CD14-positive monocyte (primary cell): ENCODE measurements around the gene ATM. TPM values are rescaled to one million over a fixed set of nuclear protein-coding genes. Genes with fewer than 3 reads are reported as not detected.

ENCODE experiments used
- DNase-seq, 3 donors: peaks; one replicate each; pipeline ENCODE4 v3.0.0-alpha.2; 2011 to 2022
- H2AFZ ChIP-seq: 2 replicates; pipeline ENCODE4 v1.6.0; 2012; ENCODE audit warnings: mild to moderate bottlenecking, low read depth, low read length, inconsistent platforms; ENCODE audit not compliant: insufficient read depth, poor library complexity, severe bottlenecking
- H3K27ac ChIP-seq, 2 donors: 1 replicate in 1 of 2; 2 replicates in 1 of 2; pipeline ENCODE4 v1.5.1; 2012 to 2013; ENCODE audit warnings: low read length in 2 of 2, control low read depth in 1 of 2, inconsistent platforms in 1 of 2, low read depth in 1 of 2, mild to moderate bottlenecking in 1 of 2
- H3K27me3 ChIP-seq, 2 donors: one replicate each; pipeline versions ENCODE4 v1.6.0 to v1.6.1; 2011 to 2013; ENCODE audit warnings: low read length in 2 of 2; ENCODE audit not compliant: control insufficient read depth in 2 of 2, insufficient read depth in 2 of 2
- H3K36me3 ChIP-seq, 2 donors: replicated peaks in 1 of 2; 1 replicate in 1 of 2; 2 replicates in 1 of 2; pipeline versions ENCODE4 v1.5.1 to v1.6.1; 2012 to 2013; ENCODE audit warnings: low read length in 2 of 2, control low read depth in 1 of 2, inconsistent platforms in 1 of 2, mild to moderate bottlenecking in 1 of 2; ENCODE audit not compliant: insufficient read depth in 2 of 2, control insufficient read depth in 1 of 2
- H3K4me1 ChIP-seq, 2 donors: 1 replicate in 1 of 2; 2 replicates in 1 of 2; pipeline versions ENCODE4 v1.5.1 to v1.6.1; 2012 to 2013; ENCODE audit warnings: low read length in 2 of 2, control low read depth in 1 of 2, inconsistent platforms in 1 of 2, mild to moderate bottlenecking in 1 of 2, moderate library complexity in 1 of 2; ENCODE audit not compliant: insufficient read depth in 2 of 2, control insufficient read depth in 1 of 2
- H3K4me2 ChIP-seq: replicated peaks from 2 replicates; pipeline ENCODE3; 2012; ENCODE audit warnings: low read length, moderate library complexity, mild to moderate bottlenecking; ENCODE audit not compliant: poor library complexity, severe bottlenecking; ENCODE audit errors: extremely low read depth
- H3K4me3 ChIP-seq, 3 experiments: fragments of 200-600 bp in 1 of 3; sonication (generic) in 1 of 3; replicated peaks in 1 of 3; 1 replicate in 2 of 3; 2 replicates in 1 of 3; pipeline ENCODE4 v1.5.1; 2011 to 2013; ENCODE audit warnings: low read length in 3 of 3, mild to moderate bottlenecking in 3 of 3, control low read depth in 2 of 3, low read depth in 2 of 3, inconsistent platforms in 1 of 3, moderate library complexity in 1 of 3
- H3K79me2 ChIP-seq: 2 replicates; pipeline ENCODE4 v1.6.0; 2012; ENCODE audit warnings: mild to moderate bottlenecking, control low read depth, inconsistent platforms, low read length, moderate library complexity; ENCODE audit not compliant: insufficient read depth
- H3K9ac ChIP-seq: 2 replicates; pipeline ENCODE4 v1.6.0; 2017; ENCODE audit warnings: low read length, mild to moderate bottlenecking; ENCODE audit not compliant: insufficient read depth, poor library complexity, severe bottlenecking
- H3K9me3 ChIP-seq, 2 donors: replicated peaks in 1 of 2; 1 replicate in 1 of 2; 2 replicates in 1 of 2; pipeline versions ENCODE4 v1.5.1 to v1.6.1; 2012 to 2013; ENCODE audit warnings: low read length in 2 of 2, control low read depth in 1 of 2; ENCODE audit not compliant: control insufficient read depth in 1 of 2, insufficient read depth in 1 of 2
- H4K20me1 ChIP-seq: 2 replicates; pipeline ENCODE4 v1.6.0; 2012; ENCODE audit warnings: mild to moderate bottlenecking, low read length, control low read depth, moderate library complexity; ENCODE audit not compliant: insufficient read depth
- H3K27ac Mint-ChIP-seq, 7 donors: one replicate each; pipeline ENCODE4 v1.8.0; 2020; ENCODE audit warnings: mild to moderate bottlenecking in 7 of 7, mixed read lengths in 7 of 7, moderate library complexity in 6 of 7, inconsistent platforms in 2 of 7
- H3K27me3 Mint-ChIP-seq, 3 donors: one replicate each; pipeline ENCODE4 v1.8.0; 2021 to 2022; ENCODE audit warnings: low read depth in 3 of 3, mild to moderate bottlenecking in 3 of 3, mixed read lengths in 3 of 3, moderate library complexity in 3 of 3, inconsistent platforms in 1 of 3
- H3K36me3 Mint-ChIP-seq, 2 donors: one replicate each; pipeline ENCODE4 v1.8.0; 2020; ENCODE audit warnings: mixed read lengths in 2 of 2, inconsistent platforms in 1 of 2, mild to moderate bottlenecking in 1 of 2
- H3K4me1 Mint-ChIP-seq: one replicate; pipeline ENCODE4 v1.8.0; 2020; ENCODE audit warnings: mild to moderate bottlenecking, mixed read lengths
- H3K4me3 Mint-ChIP-seq, 2 donors: one replicate each; pipeline ENCODE4 v1.8.0; 2020; ENCODE audit warnings: mild to moderate bottlenecking in 2 of 2, mixed read lengths in 2 of 2, moderate library complexity in 1 of 2
- H3K9me3 Mint-ChIP-seq, 7 donors: one replicate each; pipeline ENCODE4 v1.8.0; 2020 to 2022; ENCODE audit warnings: mixed read lengths in 7 of 7, mild to moderate bottlenecking in 6 of 7, moderate library complexity in 6 of 7, inconsistent platforms in 2 of 7
- CTCF ChIP-seq: fragments of 200-600 bp; IDR thresholded peaks from one replicate; pipeline ENCODE4 v1.8.0; 2022; ENCODE audit warnings: antibody characterized with exemption, mild to moderate bottlenecking
- WGBS: methylation state at CpG from one replicate; pipeline ENCODE4 v1.1.5; 2013; ENCODE audit warnings: missing lambda C conversion rate; ENCODE audit not compliant: insufficient coverage; 5-methylcytosine and 5-hydroxymethylcytosine counted together
- intact Hi-C, 2 donors: fragments of 100-400 bp; cut with micrococcal nuclease; formaldehyde crosslinking; loops; one replicate each; pipeline versions ENCODE4 v1.15.0 to v1.15.1; 2023
- polyA plus RNA-seq, 3 donors: library from polyadenylated mRNA; depleted of rRNA in 1 of 3; unstranded in 2 of 3; stranded (reverse) in 1 of 3; fragments of 300-500 nt in 2 of 3; fragments of >200 nt in 1 of 3; fragmentation: Illumina TruSeq in 2 of 3; gene quantifications; 1 replicate in 2 of 3; 2 replicates in 1 of 3; pipeline ENCODE4 v1.2.3, GENCODE V29; 2012 to 2021

ATM gene
- polyA plus RNA-seq, 3 donors, result 13.2 to 56.7 (median 21.4) TPM

DNA sequence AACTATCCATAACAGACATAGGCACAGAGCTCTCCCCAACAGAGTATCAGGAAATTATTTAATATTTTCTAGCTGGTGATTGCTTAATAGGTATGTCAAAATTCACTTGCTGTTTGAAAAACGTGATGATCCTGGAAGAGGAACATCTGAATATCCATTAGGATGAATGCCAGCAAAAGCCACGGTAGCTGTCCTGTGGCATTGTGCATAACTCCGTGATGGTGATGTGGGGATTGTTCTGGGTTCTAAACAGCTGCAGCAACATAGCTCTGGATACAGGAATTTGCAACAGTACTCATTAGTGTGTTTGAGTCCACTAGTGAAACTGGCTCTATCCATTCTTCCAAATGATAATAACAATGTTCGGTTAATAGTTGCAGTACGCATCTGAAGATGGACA is 165.7 kb downstream of the ATM start:
- H3K27me3 Mint-ChIP-seq, result peaks cover 0 to 2% (median 0%) of the 10 kb centered on the region in 3 donors
- no peaks in the 10 kb centered on the region for H3K36me3 Mint-ChIP-seq
- Histone ChIP-seq H3K79me2 (no peaks in the 10 kb centered on the region), H3K9ac (no peak overlapping the region), H3K4me3 (no peak overlapping the region), H4K20me1 (no peaks in the 10 kb centered on the region), H3K9me3 (no peaks in the 10 kb centered on the region), H3K27ac (no peak overlapping the region), H3K36me3 (no peaks in the 10 kb centered on the region), H3K27me3 (no peaks in the 10 kb centered on the region), H3K4me2 (no peak overlapping the region), H3K4me1 (no peaks in the 10 kb centered on the region), H2AFZ (no peak overlapping the region)
- intact Hi-C loops, result no loop called here
- TF ChIP-seq CTCF, result no peak
- peaks cover 2% of the 10 kb centered on the region for H3K4me1 Mint-ChIP-seq
- no peak overlapping the region for H3K27ac Mint-ChIP-seq
- 55% methylated on average over 4 of the region's 5 CpGs for WGBS
- H3K9me3 Mint-ChIP-seq, result no peaks in the 10 kb centered on the region
- H3K4me3 Mint-ChIP-seq, result no peak overlapping the region
- DNase-seq, result no peak

DNA sequence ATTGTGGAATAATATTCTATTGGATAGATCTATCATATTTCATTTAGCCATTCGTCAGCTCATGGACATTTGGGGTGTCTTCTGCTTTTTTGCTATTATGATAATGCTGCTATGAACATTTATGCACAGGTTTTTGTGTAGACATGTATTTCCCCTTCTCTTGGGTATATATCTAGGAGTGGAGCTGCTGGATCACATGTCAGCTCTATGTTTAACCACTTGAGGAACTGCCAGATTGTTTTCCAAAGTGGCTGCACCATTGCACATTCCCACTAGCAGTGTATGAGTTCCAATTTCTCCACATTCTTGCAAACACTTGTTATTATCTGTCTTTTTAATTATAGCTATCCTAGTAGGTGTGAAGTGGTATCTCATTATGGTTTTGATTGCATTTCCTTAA is 169.5 kb downstream of the ATM start:
- H3K36me3 Mint-ChIP-seq, result no peaks in the 10 kb centered on the region

More for the DNA sequence above, 169.5 kb downstream of the ATM start:
- no CpG with 5 or more reads among the region's 1 CpG for WGBS
- H3K79me2 ChIP-seq, result no peaks in the 10 kb centered on the region
- H3K27me3 Mint-ChIP-seq, result peaks cover 0 to 4% (median 0%) of the 10 kb centered on the region in 3 donors
- TF ChIP-seq CTCF, result no peak
- H2AFZ ChIP-seq, result no peak overlapping the region
- no peak for DNase-seq
- H4K20me1 ChIP-seq, result no peaks in the 10 kb centered on the region
- H3K27me3 ChIP-seq, result no peaks in the 10 kb centered on the region
- intact Hi-C loops, result no loop called here
- H3K27ac ChIP-seq, result no peak overlapping the region
- H3K9ac ChIP-seq, result no peak overlapping the region
- peaks cover 0 to 8% (median 0%) of the 10 kb centered on the region in 7 donors for H3K9me3 Mint-ChIP-seq
- H3K4me1 Mint-ChIP-seq, result peaks cover 2% of the 10 kb centered on the region
- no peak overlapping the region for H3K27ac Mint-ChIP-seq
- no peak overlapping the region for H3K4me2 ChIP-seq
- no peak overlapping the region for H3K4me3 Mint-ChIP-seq
- no peak overlapping the region for H3K4me3 ChIP-seq
- no peaks in the 10 kb centered on the region for H3K36me3 ChIP-seq
- no peaks in the 10 kb centered on the region for H3K4me1 ChIP-seq
- H3K9me3 ChIP-seq, result no peaks in the 10 kb centered on the region
